ENCODE results near the gene PCSK6. TPM values are rescaled to one million over a fixed set of nuclear protein-coding genes. Genes with fewer than 3 reads are reported as not detected.
A peak's percentile ranks its signal among the peaks of the same experiment; 100 is the strongest.

PCSK6 gene
- total and polyA plus RNA-seq, 2 experiments from 2014 or later = 0.38 TPM; not detected in 1

- no peaks in the 10 kb centered on the region for H3K27me3 ChIP-seq (replicated peaks; ENCODE audit: insufficient read depth)
- H3K36me3 ChIP-seq (ENCODE audit: low read depth) = no peaks in the 10 kb centered on the region
- no peak overlapping the region for H2AFZ ChIP-seq
- no peaks in the 10 kb centered on the region for H3F3A ChIP-seq (ENCODE audit: insufficient read depth)
- H3K4me1 ChIP-seq (ENCODE audit: insufficient read depth) = peaks cover 14% of the 10 kb centered on the region
- 90 to 93% methylated on average over 20 of the region's 20 CpGs for WGBS, 2 experiments (ENCODE audit: low coverage in 1 of 2, low lambda C conversion rate in 2 of 2, missing lambda C conversion rate in 2 of 2)
- H3K9ac ChIP-seq = no peak overlapping the region
- in situ Hi-C loops (cut with MboI) = no loop called here
- no peak overlapping the region for H3K27ac ChIP-seq
- H3K4me3 ChIP-seq = no peak overlapping the region
- no peak overlapping the region for H3K4me2 ChIP-seq (ENCODE audit: unreplicated experiment)
- TF ChIP-seq EZH2phosphoT487 (IDR thresholded peaks at IDR 0.05; ENCODE audit: insufficient read depth, low read depth) = no peak
- no peak for TF ChIP-seq EZH2 (IDR thresholded peaks at IDR 0.05; ENCODE audit: insufficient read depth, poor library complexity, severe bottlenecking)
- no peak for DNase-seq
- no peaks in the 10 kb centered on the region for H3K9me2 ChIP-seq (ENCODE audit: insufficient read depth)
- no peaks in the 10 kb centered on the region for H3K9me3 ChIP-seq (ENCODE audit: low read depth)
- no peaks in the 10 kb centered on the region for H4K20me1 ChIP-seq (ENCODE audit: insufficient read depth)
- no peaks in the 10 kb centered on the region for H3K79me2 ChIP-seq (ENCODE audit: insufficient read depth)
These were observed 36.1 kb downstream of the PCSK6 start for GRCh38 chr15:101453123-101454120.

- DNase-seq = no peak
- Histone ChIP-seq H3K9me3 (ENCODE audit: low read depth) (no peaks in the 10 kb centered on the region), H3K79me2 (ENCODE audit: insufficient read depth) (no peaks in the 10 kb centered on the region), H4K20me1 (ENCODE audit: insufficient read depth) (no peaks in the 10 kb centered on the region), H3K9me2 (ENCODE audit: insufficient read depth) (no peaks in the 10 kb centered on the region), H3K4me3 (no peak overlapping the region), H2AFZ (no peak overlapping the region), H3K27ac (no peak overlapping the region), H3K9ac (no peak overlapping the region), H3K4me2 (ENCODE audit: unreplicated experiment) (no peak overlapping the region), H3K27me3 (replicated peaks; ENCODE audit: insufficient read depth) (no peaks in the 10 kb centered on the region), H3F3A (ENCODE audit: insufficient read depth) (no peaks in the 10 kb centered on the region), H3K4me1 (ENCODE audit: insufficient read depth) (peaks cover 14% of the 10 kb centered on the region), H3K36me3 (ENCODE audit: low read depth) (no peaks in the 10 kb centered on the region)
- WGBS, 2 experiments (ENCODE audit: low coverage in 1 of 2, low lambda C conversion rate in 2 of 2, missing lambda C conversion rate in 2 of 2) = 82 to 85% methylated on average over 11 of the region's 11 CpGs
- in situ Hi-C loops (cut with MboI) = no loop called here
- TF ChIP-seq EZH2 (IDR thresholded peaks at IDR 0.05; ENCODE audit: insufficient read depth, poor library complexity, severe bottlenecking) (no peak), EZH2phosphoT487 (IDR thresholded peaks at IDR 0.05; ENCODE audit: insufficient read depth, low read depth) (no peak)
These were observed 36.9 kb downstream of the PCSK6 start for GRCh38 chr15:101452572-101452971.

GRCh38 chr15:101451846-101452245 is 37.7 kb downstream of the PCSK6 start:
- no peaks in the 10 kb centered on the region for H4K20me1 ChIP-seq (ENCODE audit: insufficient read depth)
- no peak overlapping the region for H3K4me3 ChIP-seq
- WGBS, 2 experiments (ENCODE audit: low coverage in 1 of 2, low lambda C conversion rate in 2 of 2, missing lambda C conversion rate in 2 of 2) = 25 to 26% methylated on average over 3 of the region's 3 CpGs
- peaks cover 14% of the 10 kb centered on the region for H3K4me1 ChIP-seq (ENCODE audit: insufficient read depth)
- no peak overlapping the region for H3K9ac ChIP-seq
- H2AFZ ChIP-seq = no peak overlapping the region
- no peaks in the 10 kb centered on the region for H3K36me3 ChIP-seq (ENCODE audit: low read depth)
- in situ Hi-C loops (cut with MboI) = no loop called here
- H3K9me3 ChIP-seq (ENCODE audit: low read depth) = no peaks in the 10 kb centered on the region
- DNase-seq = peak; percentile 35
- no peaks in the 10 kb centered on the region for H3K9me2 ChIP-seq (ENCODE audit: insufficient read depth)
- peak overlapping the region; percentile 1; the same call in 1 of the 2 replicates for H3K27ac ChIP-seq
- no peaks in the 10 kb centered on the region for H3F3A ChIP-seq (ENCODE audit: insufficient read depth)
- TF ChIP-seq EZH2 (IDR thresholded peaks at IDR 0.05; ENCODE audit: insufficient read depth, poor library complexity, severe bottlenecking) (no peak), EZH2phosphoT487 (IDR thresholded peaks at IDR 0.05; ENCODE audit: insufficient read depth, low read depth) (no peak)
- H3K27me3 ChIP-seq (replicated peaks; ENCODE audit: insufficient read depth) = no peaks in the 10 kb centered on the region
- no peak overlapping the region for H3K4me2 ChIP-seq (ENCODE audit: unreplicated experiment)
- no peaks in the 10 kb centered on the region for H3K79me2 ChIP-seq (ENCODE audit: insufficient read depth)

- H3K79me2 ChIP-seq (ENCODE audit: insufficient read depth) = no peaks in the 10 kb centered on the region
- WGBS, 2 experiments (ENCODE audit: low coverage in 1 of 2, low lambda C conversion rate in 2 of 2, missing lambda C conversion rate in 2 of 2) = 10 to 12% methylated on average over 19 of the region's 19 CpGs
- H3K36me3 ChIP-seq (ENCODE audit: low read depth) = no peaks in the 10 kb centered on the region
- H3K4me1 ChIP-seq (ENCODE audit: insufficient read depth) = peaks cover 19% of the 10 kb centered on the region
- H3F3A ChIP-seq (ENCODE audit: insufficient read depth) = no peaks in the 10 kb centered on the region
- H3K27ac ChIP-seq = peak overlapping the region; percentile 1; the same call in 1 of the 2 replicates
- no peak for TF ChIP-seq EZH2 (IDR thresholded peaks at IDR 0.05; ENCODE audit: insufficient read depth, poor library complexity, severe bottlenecking)
- no peaks in the 10 kb centered on the region for H4K20me1 ChIP-seq (ENCODE audit: insufficient read depth)
- peak; percentile 65 for DNase-seq
- no peaks in the 10 kb centered on the region for H3K27me3 ChIP-seq (replicated peaks; ENCODE audit: insufficient read depth)
- in situ Hi-C loops (cut with MboI) = no loop called here
- no peak overlapping the region for H3K4me2 ChIP-seq (ENCODE audit: unreplicated experiment)
- no peak overlapping the region for H2AFZ ChIP-seq
- no peak overlapping the region for H3K4me3 ChIP-seq
- no peaks in the 10 kb centered on the region for H3K9me3 ChIP-seq (ENCODE audit: low read depth)
- no peaks in the 10 kb centered on the region for H3K9me2 ChIP-seq (ENCODE audit: insufficient read depth)
- H3K9ac ChIP-seq = no peak overlapping the region
These were observed 38.2 kb downstream of the PCSK6 start for GRCh38 chr15:101451266-101451799.
